Upper lobe of left lung (tissue), 6 donors: Measurements from ENCODE around the gene ALKBH5. TPM values are rescaled to one million over a fixed set of nuclear protein-coding genes. Genes with fewer than 3 reads are reported as not detected.
A peak's percentile ranks its signal among the peaks of the same experiment; 100 is the strongest.

Experiments
- ATAC-seq, 2 donors: fragments of 200-7000 bp; cut with Tn5 transposase; one replicate each; pipeline ENCODE4 v1.9.1; 2022; ENCODE audit warnings: mild to moderate bottlenecking in 2 of 2, moderate library complexity in 2 of 2; ENCODE audit not compliant: low FRiP score in 2 of 2
- DNase-seq, 2 donors: peaks; one replicate each; pipeline ENCODE4 v3.0.0-alpha.2; 2019 to 2020
- H3K27ac ChIP-seq, 4 donors: fragments of 200-600 bp; sonication (generic); one replicate each; pipeline ENCODE4 v1.5.1; 2016 to 2019
- H3K27me3 ChIP-seq, 4 donors: fragments of 200-600 bp; sonication (generic); one replicate each; pipeline ENCODE4 v1.5.1; 2017 to 2019
- H3K36me3 ChIP-seq, 4 donors: fragments of 200-600 bp; sonication (generic); one replicate each; pipeline ENCODE4 v1.5.1; 2016 to 2019
- H3K4me1 ChIP-seq, 4 donors: fragments of 200-600 bp; sonication (generic); one replicate each; pipeline ENCODE4 v1.5.1; 2018 to 2019
- H3K4me3 ChIP-seq, 4 donors: fragments of 200-600 bp; sonication (generic); one replicate each; pipeline ENCODE4 v1.5.1; 2017 to 2019; ENCODE audit warnings: mild to moderate bottlenecking in 2 of 4, moderate library complexity in 1 of 4
- H3K9me3 ChIP-seq, 4 donors: fragments of 200-600 bp; sonication (generic); one replicate each; pipeline ENCODE4 v1.5.1; 2018 to 2019
- CTCF ChIP-seq, 6 experiments: fragments of 450-650 bp in 4 of 6; fragments of 200-600 bp in 2 of 6; sonication (generic) in 2 of 6; IDR thresholded peaks; one replicate each; pipeline ENCODE4 v1.5.1; 2016 to 2019; ENCODE audit warnings: antibody characterized with exemption in 6 of 6
- EP300 ChIP-seq, 4 donors: sonication (generic); formaldehyde crosslinking; IDR thresholded peaks; one replicate each; pipeline ENCODE4 v1.5.1; 2017; ENCODE audit warnings: antibody characterized with exemption in 4 of 4, control low read depth in 2 of 4
- POLR2A ChIP-seq, 4 donors: fragments of 450-650 bp; IDR thresholded peaks; one replicate each; pipeline ENCODE4 v1.5.1; 2016 to 2017; ENCODE audit warnings: antibody characterized with exemption in 4 of 4, mild to moderate bottlenecking in 2 of 4
- POLR2AphosphoS5 ChIP-seq, 2 donors: sonication (generic); formaldehyde crosslinking; IDR thresholded peaks; one replicate each; pipeline ENCODE4 v1.5.1; 2017; ENCODE audit warnings: antibody characterized with exemption in 2 of 2
- WGBS, 2 donors: methylation state at CpG; one replicate each; pipeline ENCODE4 v1.1.5; 2017 to 2018; 5-methylcytosine and 5-hydroxymethylcytosine counted together
- total RNA-seq, 6 donors: library from RNA; depleted of rRNA in 4 of 6; stranded (reverse); fragments of >200 nt in 4 of 6; gene quantifications; one replicate each; pipeline versions ENCODE4 v1.1.0 to v1.2.1, GENCODE V29; 2016 to 2021
- donor health status: DM: no; HTN: no; CAD: no; lungs with moderate emphysema.
- donor health status: DM: no; HTN: yes; CAD: no; lungs with severe emphysema.

ALKBH5 gene
- total RNA-seq, 6 donors from 2014 or later, result 63.9 to 112 (median 94.7) TPM

- peak; percentile 98 to 100 for DNase-seq
- H3K27ac ChIP-seq, result peak within 1 kb of the TSS in 3 of 4 donors; percentile 36 to 75 (median 65)
Observed at GRCh38 chr17:18225121-18225641, 41.6 kb downstream of the ALKBH5 start, which contains the start of gene LLGL1. Gene LLGL1, plus strand, starts transcription at chr17:18225635. Its CDS starts 48 bp downstream, at chr17:18225683.

DNA sequence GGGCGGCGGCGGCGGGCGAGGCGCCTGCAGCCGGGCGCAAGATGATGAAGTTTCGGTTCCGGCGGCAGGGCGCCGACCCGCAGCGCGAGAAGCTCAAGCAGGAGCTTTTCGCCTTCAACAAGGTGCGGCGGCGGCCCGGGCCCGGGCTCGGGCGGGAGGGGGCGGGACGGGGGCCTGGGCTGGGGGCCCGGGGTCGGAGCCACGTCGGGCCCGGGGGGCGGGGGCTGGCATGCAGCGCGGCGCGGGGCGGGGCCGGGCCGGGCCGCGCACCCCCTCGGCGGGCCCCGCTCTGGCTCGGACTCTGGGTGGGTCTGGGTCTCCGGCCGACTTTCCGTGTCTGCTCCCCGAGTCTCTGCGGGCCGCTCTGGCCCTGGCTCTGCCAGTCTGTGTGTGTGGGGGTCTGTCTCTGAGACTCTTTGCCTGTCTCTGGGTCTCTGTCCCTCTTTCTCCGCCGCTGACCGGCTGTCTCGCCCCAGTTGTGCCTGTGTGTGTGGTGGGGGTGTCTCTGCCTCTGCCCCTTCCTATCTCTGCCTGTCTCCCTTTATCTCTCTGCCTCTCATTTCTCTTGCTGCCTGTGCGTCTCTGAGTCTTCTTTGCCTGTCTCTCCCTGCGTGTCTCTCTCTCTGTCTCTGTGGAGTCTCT is 42.1 kb downstream of the ALKBH5 start:
- ATAC-seq (peak in 1 of 2 donors; percentile 34), DNase-seq (no peak)
- TF ChIP-seq EP300 (IDR thresholded peaks at IDR 0.05) (no peak), CTCF (IDR thresholded peaks at IDR 0.05) (no peak), POLR2A (IDR thresholded peaks at IDR 0.05) (no peak), POLR2AphosphoS5 (IDR thresholded peaks at IDR 0.05) (no peak)
- Histone ChIP-seq H3K4me1 (peaks cover 15 to 21% (median 16%) of the 10 kb centered on the region in 4 donors), H3K9me3 (no peaks in the 10 kb centered on the region), H3K27me3 (no peaks in the 10 kb centered on the region), H3K27ac (peak overlapping the region in 3 of 4 donors; percentile 36 to 75 (median 65)), H3K4me3 (peak overlapping the region; percentile 49 to 88 (median 70)), H3K36me3 (no peaks in the 10 kb centered on the region)
- whole genome bisulfite sequencing, 2 donors, result 0% methylated on average over 6 to 14 of the region's 57 CpGs

More at GRCh38 chr17:18225121-18225641, 41.6 kb downstream of the ALKBH5 start, which contains the start of gene LLGL1:
- ATAC-seq, result peak; percentile 96 to 97
- peak within 1 kb of the TSS; percentile 49 to 88 (median 70) for H3K4me3 ChIP-seq
- H3K4me1 ChIP-seq, result peaks cover 15 to 21% (median 16%) of the 10 kb centered on the region in 4 donors
- H3K9me3 ChIP-seq, result no peaks in the 10 kb centered on the region
- 1 to 3% methylated on average over 5 to 21 of the region's 60 CpGs for WGBS, 2 donors
- no peaks in the 10 kb centered on the region for H3K36me3 ChIP-seq
- no peak for TF ChIP-seq POLR2A (IDR thresholded peaks at IDR 0.05)
- peak in 1 of 2 donors; percentile 17 for TF ChIP-seq POLR2AphosphoS5 (IDR thresholded peaks at IDR 0.05)
- no peaks in the 10 kb centered on the region for H3K27me3 ChIP-seq

DNA sequence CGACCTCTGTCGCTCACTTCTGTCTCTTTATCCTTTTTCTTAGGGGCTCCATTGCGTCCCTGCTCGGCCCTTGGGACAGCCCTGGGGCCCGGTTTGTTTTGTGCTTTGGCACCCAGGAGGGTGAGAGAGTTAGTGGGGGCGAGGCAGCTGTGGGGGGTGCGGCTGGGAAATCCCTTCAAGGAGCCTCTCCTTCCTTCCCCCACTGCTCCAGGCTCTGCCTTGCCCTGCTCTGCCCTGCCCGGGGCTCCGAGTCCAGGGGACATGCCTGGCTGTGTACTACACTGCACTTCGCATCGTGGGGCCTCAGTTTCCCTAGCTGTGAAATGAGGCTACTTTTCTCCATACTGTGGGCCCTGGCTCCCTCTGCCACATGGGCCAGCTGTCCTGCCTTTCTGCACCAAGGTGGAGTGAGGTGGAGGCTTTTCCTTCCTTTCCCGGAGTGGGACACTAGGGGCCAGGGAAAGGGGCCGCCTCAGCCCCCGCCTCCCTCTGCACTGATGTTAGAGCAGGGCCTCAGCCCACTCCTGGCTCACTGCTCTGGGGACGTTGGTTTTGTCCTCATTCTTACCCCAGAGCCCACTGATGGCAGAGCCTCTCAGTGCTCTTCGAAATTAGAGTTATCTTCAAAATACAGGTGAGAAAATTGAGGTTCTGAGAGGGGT is 42.8 kb downstream of the ALKBH5 start:
- H3K9me3 ChIP-seq, result no peaks in the 10 kb centered on the region
- H3K4me1 ChIP-seq, result peaks cover 15 to 21% (median 16%) of the 10 kb centered on the region in 4 donors
- H3K36me3 ChIP-seq, result no peaks in the 10 kb centered on the region
- H3K27ac ChIP-seq, result peak overlapping the region in 3 of 4 donors; percentile 36 to 75 (median 65)
- H3K27me3 ChIP-seq, result no peaks in the 10 kb centered on the region
- WGBS, 2 donors, result 23 to 31% methylated on average over 14 to 16 of the region's 16 CpGs
- TF ChIP-seq POLR2AphosphoS5 (IDR thresholded peaks at IDR 0.05), result no peak
- no peak for TF ChIP-seq EP300 (IDR thresholded peaks at IDR 0.05)
- TF ChIP-seq POLR2A (IDR thresholded peaks at IDR 0.05), result no peak
- TF ChIP-seq CTCF (IDR thresholded peaks at IDR 0.05), result no peak
- no peak for DNase-seq
- peak overlapping the region; percentile 49 to 88 (median 70) for H3K4me3 ChIP-seq
- no peak for ATAC-seq

DNA sequence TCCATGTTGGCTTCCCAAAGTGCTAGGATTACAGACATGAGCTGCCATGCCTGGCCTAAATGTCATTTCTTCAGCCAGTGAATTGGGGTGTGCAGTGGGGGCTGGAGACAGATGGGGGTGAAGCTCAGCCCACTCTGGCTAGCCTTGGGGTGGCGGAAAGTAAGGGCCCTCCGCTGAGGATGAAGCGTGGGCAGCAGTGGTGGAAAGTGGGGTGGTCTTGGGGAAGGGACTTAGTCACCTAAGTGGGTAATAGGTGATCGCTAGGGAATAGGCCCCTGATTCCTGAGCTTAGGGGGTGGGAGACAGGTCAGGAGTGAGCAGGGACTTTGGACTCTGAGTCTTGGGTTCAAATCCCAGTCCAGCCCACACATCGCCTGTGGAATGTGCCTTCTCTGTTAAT is 44.0 kb downstream of the ALKBH5 start:
- no peaks in the 10 kb centered on the region for H3K27me3 ChIP-seq
- no peak for TF ChIP-seq CTCF (IDR thresholded peaks at IDR 0.05)
- TF ChIP-seq POLR2A (IDR thresholded peaks at IDR 0.05), result no peak
- no peak for TF ChIP-seq POLR2AphosphoS5 (IDR thresholded peaks at IDR 0.05)
- TF ChIP-seq EP300 (IDR thresholded peaks at IDR 0.05), result no peak
- ATAC-seq, result no peak
- no peak for DNase-seq
- peaks cover 15 to 21% (median 16%) of the 10 kb centered on the region in 4 donors for H3K4me1 ChIP-seq
- H3K4me3 ChIP-seq, result no peak overlapping the region
- no peak overlapping the region for H3K27ac ChIP-seq
- no peaks in the 10 kb centered on the region for H3K36me3 ChIP-seq
- H3K9me3 ChIP-seq, result no peaks in the 10 kb centered on the region
- WGBS, 2 donors, result 91 to 97% methylated on average over 5 of the region's 5 CpGs

DNA sequence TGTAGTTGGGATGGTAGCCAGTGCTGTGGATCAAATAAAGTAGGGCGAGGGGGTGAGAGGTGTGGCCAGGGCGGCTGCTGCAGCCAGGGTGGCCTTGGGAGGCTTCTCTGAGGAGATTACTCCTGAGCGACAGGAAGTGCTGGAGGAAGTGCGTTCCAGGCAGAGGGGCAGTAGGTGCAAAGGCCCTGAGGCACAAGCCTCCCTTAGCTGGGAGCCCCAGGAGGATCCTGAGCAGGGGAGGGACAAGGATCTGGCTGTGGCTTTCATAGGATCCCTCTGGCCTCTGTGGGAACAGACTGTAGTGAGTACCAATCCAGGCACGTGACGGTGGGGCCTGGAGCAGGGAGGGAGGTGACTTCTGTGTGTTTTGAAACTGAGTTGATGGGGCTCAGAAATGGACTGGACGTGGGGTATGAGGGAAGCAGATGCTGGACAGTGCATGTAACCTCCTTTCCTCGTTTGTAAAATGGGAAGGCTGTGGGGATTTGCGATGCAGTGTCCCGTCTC is 44.6 kb downstream of the ALKBH5 start:
- peaks cover 0 to 2% (median 0%) of the 10 kb centered on the region in 4 donors for H3K36me3 ChIP-seq
- TF ChIP-seq POLR2AphosphoS5 (IDR thresholded peaks at IDR 0.05) (no peak), POLR2A (IDR thresholded peaks at IDR 0.05) (no peak), EP300 (IDR thresholded peaks at IDR 0.05) (no peak), CTCF (IDR thresholded peaks at IDR 0.05) (no peak)
- H3K27me3 ChIP-seq, result no peaks in the 10 kb centered on the region
- WGBS, 2 donors, result 93 to 98% methylated on average over 10 of the region's 10 CpGs
- no peaks in the 10 kb centered on the region for H3K9me3 ChIP-seq
- no peak for ATAC-seq
- H3K27ac ChIP-seq, result no peak overlapping the region
- DNase-seq, result no peak
- no peak overlapping the region for H3K4me3 ChIP-seq
- H3K4me1 ChIP-seq, result peaks cover 15 to 21% (median 16%) of the 10 kb centered on the region in 4 donors
